Liver (tissue), 9 donors: ENCODE data around the gene KCNK16. TPM values are rescaled to one million over a fixed set of nuclear protein-coding genes. Genes with fewer than 3 reads are reported as not detected.

Source experiments
- DNase-seq: peaks from one replicate; pipeline ENCODE4 v3.0.0-alpha.2; 2017; ENCODE audit warnings: low spot score
- H3K27ac ChIP-seq, 2 donors: one replicate each; pipeline ENCODE4 v1.7.0; 2013; ENCODE audit warnings: inconsistent platforms in 2 of 2, low read length in 2 of 2, control low read depth in 1 of 2, low read depth in 1 of 2, mild to moderate bottlenecking in 1 of 2
- H3K27me3 ChIP-seq, 4 donors: one replicate each; pipeline versions ENCODE4 v1.6.1 to v1.7.0; 2013; ENCODE audit warnings: low read length in 3 of 4, inconsistent platforms in 1 of 4, mild to moderate bottlenecking in 1 of 4, moderate library complexity in 1 of 4; ENCODE audit not compliant: control insufficient read depth in 4 of 4, insufficient read depth in 4 of 4
- H3K36me3 ChIP-seq, 4 donors: one replicate each; pipeline versions ENCODE4 v1.6.1 to v1.7.0; 2013; ENCODE audit warnings: low read length in 3 of 4, mild to moderate bottlenecking in 3 of 4, low read depth in 1 of 4, moderate library complexity in 1 of 4; ENCODE audit not compliant: control insufficient read depth in 4 of 4, insufficient read depth in 3 of 4
- H3K4me1 ChIP-seq, 4 donors: one replicate each; pipeline versions ENCODE4 v1.6.1 to v1.7.0; 2013; ENCODE audit warnings: low read length in 3 of 4, mild to moderate bottlenecking in 3 of 4, moderate library complexity in 1 of 4; ENCODE audit not compliant: control insufficient read depth in 4 of 4, insufficient read depth in 4 of 4
- H3K4me3 ChIP-seq, 3 donors: one replicate each; pipeline versions ENCODE4 v1.6.1 to v1.7.0; 2013; ENCODE audit warnings: low read length in 3 of 3, control low read depth in 1 of 3, low read depth in 1 of 3, mild to moderate bottlenecking in 1 of 3
- H3K9ac ChIP-seq, 2 donors: one replicate each; pipeline ENCODE4 v1.7.0; 2013; ENCODE audit warnings: low read length in 2 of 2, mild to moderate bottlenecking in 2 of 2, moderate library complexity in 2 of 2, control low read depth in 1 of 2, low read depth in 1 of 2
- H3K9me3 ChIP-seq, 4 donors: one replicate each; pipeline versions ENCODE4 v1.6.1 to v1.7.0; 2013; ENCODE audit warnings: low read length in 3 of 4; ENCODE audit not compliant: control insufficient read depth in 4 of 4
- EGR1 ChIP-seq, 2 donors: IDR thresholded peaks; 2 replicates each; pipeline ENCODE4 v1.6.1; 2016 to 2018; ENCODE audit warnings: antibody characterized with exemption in 2 of 2, low read depth in 2 of 2
- FOXA1 ChIP-seq: IDR thresholded peaks from 2 replicates; pipeline ENCODE4 v1.6.1; 2016; ENCODE audit warnings: antibody characterized with exemption
- FOXA2 ChIP-seq: IDR thresholded peaks from 2 replicates; pipeline ENCODE4 v1.6.1; 2016; ENCODE audit warnings: antibody characterized with exemption
- GABPA ChIP-seq, 2 donors: IDR thresholded peaks in 1 of 2; conservative IDR thresholded peaks in 1 of 2; 2 replicates each; pipeline ENCODE4 v1.6.1; 2016; ENCODE audit warnings: antibody characterized with exemption in 2 of 2, mild to moderate bottlenecking in 1 of 2, moderate library complexity in 1 of 2
- HNF4A ChIP-seq, 2 donors: conservative IDR thresholded peaks; 2 replicates each; pipeline ENCODE4 v1.6.1; 2016; ENCODE audit warnings: antibody characterized with exemption in 2 of 2, mild to moderate bottlenecking in 2 of 2
- HNF4G ChIP-seq: IDR thresholded peaks from 2 replicates; pipeline ENCODE4 v1.6.1; 2016; ENCODE audit warnings: antibody characterized with exemption
- JUND ChIP-seq, 2 donors: IDR thresholded peaks; 2 replicates each; pipeline ENCODE4 v1.6.1; 2016; ENCODE audit warnings: antibody characterized with exemption in 2 of 2
- MAX ChIP-seq: IDR thresholded peaks from 2 replicates; pipeline ENCODE4 v1.6.1; 2016; ENCODE audit warnings: antibody characterized with exemption
- NR2F2 ChIP-seq: IDR thresholded peaks from 2 replicates; pipeline ENCODE4 v1.6.1; 2016; ENCODE audit warnings: antibody characterized with exemption
- RAD21 ChIP-seq, 2 donors: IDR thresholded peaks; 2 replicates each; pipeline ENCODE4 v1.6.1; 2016; ENCODE audit warnings: antibody characterized with exemption in 2 of 2, mild to moderate bottlenecking in 2 of 2
- REST ChIP-seq: IDR thresholded peaks from 2 replicates; pipeline ENCODE4 v1.6.1; 2016; ENCODE audit warnings: antibody characterized with exemption, mild to moderate bottlenecking
- RXRA ChIP-seq, 2 donors: IDR thresholded peaks; 2 replicates each; pipeline ENCODE4 v1.6.1; 2017 to 2018; ENCODE audit warnings: antibody characterized with exemption in 2 of 2, mild to moderate bottlenecking in 1 of 2
- SP1 ChIP-seq: IDR thresholded peaks from 2 replicates; pipeline ENCODE4 v1.6.1; 2018; ENCODE audit warnings: antibody characterized with exemption, mild to moderate bottlenecking
- TAF1 ChIP-seq: conservative IDR thresholded peaks from 2 replicates; pipeline ENCODE4 v1.6.1; 2016; ENCODE audit warnings: antibody characterized with exemption, mild to moderate bottlenecking
- YY1 ChIP-seq: IDR thresholded peaks from 2 replicates; pipeline ENCODE4 v1.6.1; 2016; ENCODE audit warnings: antibody characterized with exemption, mild to moderate bottlenecking
- ZBTB33 ChIP-seq: IDR thresholded peaks from 2 replicates; pipeline ENCODE4 v1.6.1; 2016; ENCODE audit warnings: antibody characterized with exemption
- WGBS: extraction: QIAGEN DNeasy Blood & Tissue Kit; methylation state at CpG from one replicate; pipeline ENCODE4 v1.1.7; 2013; 5-methylcytosine and 5-hydroxymethylcytosine counted together
- polyA plus RNA-seq, 2 donors: library from polyadenylated mRNA; stranded (reverse) in 1 of 2; unstranded in 1 of 2; fragments of 200-250 nt in 1 of 2; fragments of >200 nt in 1 of 2; fragmentation: Nextera tagmentation in 1 of 2; extraction: Ambion mirVana in 1 of 2; gene quantifications; one replicate each; pipeline versions ENCODE4 v1.2.1 to v1.2.3, GENCODE V29; 2013 to 2015
- total RNA-seq, 2 donors: library from RNA; depleted of rRNA; stranded (reverse); fragments of >200 nt; gene quantifications; one replicate each; pipeline ENCODE4 v1.2.3, GENCODE V29; 2014
- TF ChIP-seq, protein P1 (sequence below): IDR thresholded peaks from 2 replicates; pipeline ENCODE4 v1.6.1; 2016; ENCODE audit warnings: antibody characterized with exemption
- TF ChIP-seq, protein P2 (sequence below): fragments of 150-350 bp; IDR thresholded peaks from 2 replicates; pipeline ENCODE4 v1.5.1; 2017; ENCODE audit warnings: improper control_type of control experiment, low read depth, low read length; ENCODE audit not compliant: missing input control
- donor health status: healthy.
- donor health status: healthy.
- donor health status: healthy.
- donor health status: healthy.
- donor health status: healthy.

Gene KCNK16
- total and polyA plus RNA-seq, 4 donors: not detected

- Histone ChIP-seq H3K9me3 (no peaks in the 10 kb centered on the region), H3K27me3 (peaks cover 0 to 2% (median 0%) of the 10 kb centered on the region in 4 donors), H3K4me3 (no peak overlapping the region), H3K36me3 (no peaks in the 10 kb centered on the region), H3K9ac (no peak overlapping the region), H3K4me1 (no peaks in the 10 kb centered on the region), H3K27ac (no peak overlapping the region)
- TF ChIP-seq JUND (IDR thresholded peaks at IDR 0.05) (no peak), REST (no peak), FOXA1 (no peak), SP1 (no peak), EGR1 (IDR thresholded peaks at IDR 0.05; ENCODE audit: low read depth in 2 of 2) (no peak), TAF1 (no peak), RAD21 (IDR thresholded peaks at IDR 0.05) (no peak), HNF4A (conservative IDR thresholded peaks at IDR 0.05) (no peak), YY1 (no peak), MAX (no peak), ZBTB33 (no peak), RXRA (IDR thresholded peaks at IDR 0.05) (no peak), HNF4G (no peak), GABPA (IDR thresholded peaks at IDR 0.05 in 1 of 2, conservative IDR thresholded peaks at IDR 0.05 in 1 of 2) (no peak), FOXA2 (no peak), NR2F2 (no peak)
- TF ChIP-seq, protein P1, sequence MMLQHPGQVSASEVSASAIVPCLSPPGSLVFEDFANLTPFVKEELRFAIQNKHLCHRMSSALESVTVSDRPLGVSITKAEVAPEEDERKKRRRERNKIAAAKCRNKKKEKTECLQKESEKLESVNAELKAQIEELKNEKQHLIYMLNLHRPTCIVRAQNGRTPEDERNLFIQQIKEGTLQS: no peak
- TF ChIP-seq, protein P2, sequence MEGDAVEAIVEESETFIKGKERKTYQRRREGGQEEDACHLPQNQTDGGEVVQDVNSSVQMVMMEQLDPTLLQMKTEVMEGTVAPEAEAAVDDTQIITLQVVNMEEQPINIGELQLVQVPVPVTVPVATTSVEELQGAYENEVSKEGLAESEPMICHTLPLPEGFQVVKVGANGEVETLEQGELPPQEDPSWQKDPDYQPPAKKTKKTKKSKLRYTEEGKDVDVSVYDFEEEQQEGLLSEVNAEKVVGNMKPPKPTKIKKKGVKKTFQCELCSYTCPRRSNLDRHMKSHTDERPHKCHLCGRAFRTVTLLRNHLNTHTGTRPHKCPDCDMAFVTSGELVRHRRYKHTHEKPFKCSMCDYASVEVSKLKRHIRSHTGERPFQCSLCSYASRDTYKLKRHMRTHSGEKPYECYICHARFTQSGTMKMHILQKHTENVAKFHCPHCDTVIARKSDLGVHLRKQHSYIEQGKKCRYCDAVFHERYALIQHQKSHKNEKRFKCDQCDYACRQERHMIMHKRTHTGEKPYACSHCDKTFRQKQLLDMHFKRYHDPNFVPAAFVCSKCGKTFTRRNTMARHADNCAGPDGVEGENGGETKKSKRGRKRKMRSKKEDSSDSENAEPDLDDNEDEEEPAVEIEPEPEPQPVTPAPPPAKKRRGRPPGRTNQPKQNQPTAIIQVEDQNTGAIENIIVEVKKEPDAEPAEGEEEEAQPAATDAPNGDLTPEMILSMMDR: no peak
- no peak for DNase-seq
- WGBS: 70% methylated on average over 5 of the region's 5 CpGs
Observed at GRCh38 chr6:39321761-39322160, 741 bp downstream of the KCNK16 start.
